Stimulated activated CD8-positive, alpha-beta memory T cell treated with anti-CD3 and anti-CD28 coated beads, Interleukin-4, amount 100 ng/mL, for 24 hours (primary cell): Measurements from ENCODE around the gene HEPACAM.

Experiments used
- DNase-seq: peaks from one replicate; pipeline ENCODE4 v3.0.0-alpha.2; 2020; ENCODE audit warnings: low read depth

Gene HEPACAM

DNA sequence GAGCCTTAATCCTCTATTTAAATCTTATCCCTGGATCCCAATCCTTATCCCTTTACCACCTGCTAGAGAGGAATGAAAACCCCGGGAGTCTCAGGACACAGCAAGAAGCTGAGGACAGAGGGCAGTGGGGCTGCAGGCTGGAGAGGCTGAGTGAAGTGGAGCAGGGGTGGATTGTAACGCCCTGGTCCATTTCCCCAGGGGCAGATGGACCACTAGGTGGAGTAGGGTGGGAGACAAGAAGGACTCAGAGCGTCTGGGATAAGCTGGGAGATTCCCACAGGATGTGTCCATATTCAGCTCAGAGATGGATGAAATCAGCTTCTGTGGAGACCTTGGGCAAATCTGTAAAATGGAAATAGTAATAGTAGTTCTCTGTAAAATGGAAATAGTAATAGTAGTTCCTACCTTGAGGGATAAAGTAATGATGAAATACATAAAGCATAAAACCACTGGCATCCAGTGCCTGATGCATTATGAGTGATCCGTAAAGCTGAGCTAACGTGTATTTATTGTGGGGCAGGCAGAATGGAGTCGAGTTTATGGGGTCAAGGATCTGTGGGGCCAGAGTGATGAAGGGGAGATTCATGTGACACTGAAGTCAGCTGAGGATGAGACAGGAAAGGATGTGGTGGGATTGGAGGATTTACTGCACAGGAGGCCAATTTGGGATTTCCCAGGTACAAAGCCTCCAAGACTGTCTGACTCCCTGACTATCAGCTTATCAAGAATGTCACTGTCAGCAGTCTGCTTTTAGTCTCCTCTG is 36.3 kb downstream of the HEPACAM start:
- no peak for DNase-seq

DNA sequence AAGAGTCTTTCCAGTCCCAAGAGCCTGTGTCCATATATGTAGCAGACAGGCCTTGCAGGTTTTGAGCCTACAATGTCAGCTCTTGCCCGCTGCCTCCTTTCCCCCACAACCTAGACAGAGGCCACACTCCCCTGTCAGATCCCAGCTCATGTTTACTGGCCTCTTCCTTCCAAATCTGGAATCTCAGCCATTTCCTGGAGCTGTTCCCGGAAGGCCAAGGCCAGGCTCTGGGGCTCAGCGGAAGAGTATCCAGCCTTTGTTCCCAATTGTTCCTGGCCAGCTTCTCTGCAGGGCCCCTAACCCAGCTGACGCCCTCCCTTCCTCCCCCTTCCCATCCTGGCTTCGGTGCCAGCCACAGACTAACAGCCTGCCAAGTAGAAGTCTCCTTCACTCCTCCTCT is 37.1 kb downstream of the HEPACAM start:
- no peak for DNase-seq

DNA sequence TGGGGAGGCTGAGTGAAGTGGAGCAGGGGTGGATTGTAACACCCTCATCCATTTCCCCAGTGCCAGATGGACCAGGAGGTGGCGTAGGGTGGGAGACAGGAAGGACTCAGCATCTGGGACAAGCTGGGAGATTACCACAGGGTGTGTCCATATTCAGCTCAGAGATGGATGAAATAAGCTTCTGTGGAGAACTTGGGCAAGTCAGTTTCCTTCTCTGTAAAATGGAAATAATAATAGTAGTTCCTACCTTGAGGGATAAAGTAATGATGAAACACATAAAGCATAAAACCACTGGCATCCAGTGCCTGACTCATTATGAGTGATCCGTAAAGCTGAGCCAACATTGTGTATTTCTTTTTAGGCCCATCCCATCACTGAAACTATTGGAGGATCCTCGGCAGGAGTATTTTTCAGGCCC is 37.6 kb downstream of the HEPACAM start:
- DNase-seq = no peak

DNA sequence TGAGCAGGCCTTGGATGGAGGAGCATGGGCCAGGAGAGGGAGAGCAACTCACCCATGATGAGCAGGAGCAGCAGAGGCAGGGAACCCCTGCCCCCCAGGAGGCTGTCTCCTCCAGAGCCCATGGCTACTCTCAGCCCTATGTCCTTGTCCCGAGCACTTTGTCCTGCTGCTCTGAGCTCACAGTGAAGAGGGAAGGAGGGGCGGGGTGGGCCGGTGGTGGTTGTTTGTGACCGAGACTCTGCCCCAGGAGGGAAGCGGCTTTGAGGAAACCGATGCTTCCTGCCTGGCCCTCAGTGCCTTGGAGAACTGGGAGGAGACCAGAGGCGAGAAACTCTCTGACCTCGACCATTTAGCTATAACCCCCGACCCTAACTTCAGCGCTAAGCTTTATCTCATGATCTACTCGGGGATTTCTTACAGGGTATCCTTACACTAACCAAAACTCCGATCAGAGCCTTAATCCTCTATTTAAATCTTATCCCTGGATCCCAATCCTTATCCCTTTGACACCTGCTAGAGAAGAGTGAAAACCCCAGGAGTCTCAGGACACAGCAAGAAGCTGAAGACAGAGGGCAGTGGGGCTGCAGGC is 38.1 kb downstream of the HEPACAM start, which contains the start of gene ROBO4:
Gene ROBO4, minus strand, starts transcription at position 192 of the 589 bp plus-strand sequence. Its CDS starts 70 bp downstream, at position 122.
- no peak for DNase-seq

DNA sequence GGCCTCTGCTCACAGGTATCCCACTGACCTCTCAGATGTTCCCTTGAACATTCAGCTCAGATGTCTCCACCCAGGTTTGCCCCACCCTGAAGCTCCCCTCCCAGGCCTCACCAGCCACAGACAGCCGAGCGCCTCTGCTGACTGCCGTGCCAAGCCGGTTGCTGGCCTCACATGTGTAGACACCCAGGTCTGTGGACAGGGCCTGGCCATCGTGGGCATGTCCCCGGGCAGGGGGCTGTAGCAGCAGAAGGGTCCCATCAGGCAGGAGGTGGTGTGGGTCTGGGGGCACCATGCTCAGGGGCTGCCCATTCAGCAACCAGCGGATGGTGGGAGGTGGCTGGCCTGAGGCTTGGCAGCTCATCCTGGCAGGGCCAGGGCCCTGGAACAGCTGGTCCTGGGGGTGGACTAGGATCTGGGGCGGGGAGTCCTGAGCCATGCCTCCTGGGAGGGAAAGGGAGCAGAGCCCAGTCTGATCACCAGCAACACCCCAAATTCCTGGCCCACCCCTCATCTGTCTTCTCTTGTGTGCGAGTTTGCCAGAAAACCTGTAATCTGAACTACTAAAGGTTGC is 38.9 kb downstream of the HEPACAM start:
- no peak for DNase-seq

DNA sequence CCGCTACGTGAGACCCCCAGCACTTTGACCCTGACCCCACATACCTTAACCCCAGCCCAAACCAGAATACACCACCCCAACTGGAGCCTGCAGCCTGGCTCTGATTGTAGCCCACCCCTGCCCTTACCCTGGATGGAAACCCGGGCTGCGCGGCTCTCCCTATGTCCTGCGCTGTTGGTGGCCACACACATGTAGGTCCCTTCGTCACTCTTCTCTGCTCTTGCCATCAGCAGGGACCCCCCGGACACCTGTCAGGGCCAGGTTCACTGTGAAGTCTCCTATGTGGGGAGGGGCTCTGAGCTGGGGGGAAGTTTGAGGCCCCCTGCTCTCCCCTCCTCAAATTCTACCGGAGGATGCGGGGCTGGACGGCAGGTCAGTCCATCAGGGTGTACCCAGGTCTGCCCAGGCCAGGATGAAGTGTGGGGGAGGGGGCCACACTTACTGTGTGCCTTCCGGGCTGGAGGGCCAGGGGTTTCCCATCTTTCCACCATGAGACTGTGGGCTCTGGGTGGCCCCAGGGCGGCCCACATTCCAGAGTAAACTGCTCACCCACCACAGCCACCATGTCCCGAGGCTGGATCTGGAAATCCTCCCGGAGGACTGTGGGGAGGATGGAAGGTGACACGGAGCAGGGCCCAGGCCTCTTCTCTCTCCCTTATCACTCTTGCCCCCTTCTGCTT is 39.6 kb downstream of the HEPACAM start:
- DNase-seq = no peak

DNA sequence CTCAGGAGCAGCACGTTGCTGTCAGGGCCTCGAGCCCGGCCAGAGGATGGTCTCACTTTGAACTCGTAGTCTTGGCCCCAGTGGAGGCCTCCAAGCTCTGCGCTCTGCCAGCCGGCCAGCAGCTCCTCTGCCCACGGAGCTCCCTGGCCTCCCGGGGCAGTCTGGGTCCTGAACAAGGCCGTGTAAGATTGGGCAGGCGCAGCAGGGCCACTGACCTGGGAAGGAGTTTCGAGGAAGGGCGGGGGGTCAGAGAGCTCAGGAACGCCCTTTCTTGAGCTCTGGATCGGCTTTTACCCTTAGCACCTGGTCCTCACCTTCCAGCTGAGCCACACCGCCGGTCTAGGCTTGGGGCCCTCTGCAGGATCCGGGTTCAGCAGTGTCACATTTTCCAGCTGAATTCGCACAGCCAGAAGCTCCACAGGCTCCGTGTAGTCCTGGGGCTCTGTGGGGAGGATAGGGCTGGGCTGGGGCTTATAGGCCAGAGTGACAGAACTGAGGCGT is 40.3 kb downstream of the HEPACAM start:
- DNase-seq = no peak

DNA sequence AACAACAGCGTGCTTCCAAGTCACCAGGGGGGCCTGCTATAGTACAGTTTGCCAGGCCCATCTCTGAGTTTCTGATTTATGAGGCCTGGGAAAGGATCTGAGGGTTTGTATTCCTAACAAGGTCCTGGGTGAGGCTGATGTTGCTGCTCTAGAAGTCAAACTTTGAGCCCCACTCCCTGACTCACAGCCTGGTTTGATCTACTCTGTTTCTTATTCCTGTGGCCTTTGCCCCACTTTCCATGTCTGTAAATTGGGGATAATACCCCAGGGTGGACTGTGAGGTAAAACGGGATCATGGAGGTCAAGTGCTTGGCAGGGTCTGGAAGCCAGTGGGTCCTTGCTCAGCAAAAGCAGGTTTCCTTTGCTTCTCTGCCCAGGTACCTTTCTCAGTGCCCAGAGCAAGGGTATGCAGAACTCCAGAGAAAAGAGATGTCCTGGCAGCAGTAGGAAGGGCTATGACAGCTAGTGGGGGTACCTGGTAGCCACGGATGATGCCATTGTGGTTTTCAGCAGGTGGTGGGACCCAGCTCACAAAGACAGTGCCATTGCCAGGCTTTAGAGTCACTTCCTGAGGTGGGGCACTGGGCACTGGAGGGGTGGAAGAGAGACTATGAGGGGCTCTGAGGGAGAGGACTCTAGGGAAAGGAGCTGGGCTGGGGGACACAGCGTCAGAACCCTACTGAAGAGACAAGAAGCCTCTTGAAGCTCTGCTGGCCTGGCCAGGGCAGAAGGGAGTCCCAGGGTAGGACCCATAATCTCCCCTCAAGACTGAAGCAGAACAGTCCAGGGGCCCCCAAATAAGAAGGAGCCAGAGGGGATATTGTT is 41.0 kb downstream of the HEPACAM start:
- DNase-seq = no peak

DNA sequence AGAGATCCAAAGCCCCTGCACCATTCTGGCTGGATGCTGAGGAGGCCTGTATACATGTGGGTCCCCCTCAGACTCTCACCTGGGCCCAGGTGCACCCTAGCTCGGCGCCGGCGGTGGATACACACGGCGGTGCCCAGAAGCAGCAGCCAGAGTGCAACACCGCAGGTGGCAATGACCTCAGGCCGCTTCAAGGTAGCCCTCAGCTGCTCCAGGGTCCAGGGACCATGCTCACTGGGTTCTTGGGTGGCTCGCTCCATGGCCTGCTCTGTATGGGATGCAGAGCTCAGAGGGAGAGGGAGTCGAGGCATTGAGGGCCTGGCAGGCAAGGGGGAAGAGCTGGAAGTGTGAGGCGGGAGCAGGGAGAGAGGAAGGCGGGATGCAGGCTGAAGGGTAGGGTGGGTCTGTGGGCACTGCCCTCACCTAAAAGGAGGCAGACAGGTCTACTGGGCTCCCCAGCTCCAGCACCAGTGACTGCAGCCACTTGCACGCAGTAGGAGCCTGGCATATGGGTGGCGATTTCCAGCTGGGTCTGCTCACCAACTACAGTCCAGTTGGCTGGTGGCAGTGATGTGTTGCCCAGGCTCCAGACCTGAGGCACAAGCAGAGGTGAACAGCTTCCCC is 42.0 kb downstream of the HEPACAM start:
- no peak for DNase-seq

DNA sequence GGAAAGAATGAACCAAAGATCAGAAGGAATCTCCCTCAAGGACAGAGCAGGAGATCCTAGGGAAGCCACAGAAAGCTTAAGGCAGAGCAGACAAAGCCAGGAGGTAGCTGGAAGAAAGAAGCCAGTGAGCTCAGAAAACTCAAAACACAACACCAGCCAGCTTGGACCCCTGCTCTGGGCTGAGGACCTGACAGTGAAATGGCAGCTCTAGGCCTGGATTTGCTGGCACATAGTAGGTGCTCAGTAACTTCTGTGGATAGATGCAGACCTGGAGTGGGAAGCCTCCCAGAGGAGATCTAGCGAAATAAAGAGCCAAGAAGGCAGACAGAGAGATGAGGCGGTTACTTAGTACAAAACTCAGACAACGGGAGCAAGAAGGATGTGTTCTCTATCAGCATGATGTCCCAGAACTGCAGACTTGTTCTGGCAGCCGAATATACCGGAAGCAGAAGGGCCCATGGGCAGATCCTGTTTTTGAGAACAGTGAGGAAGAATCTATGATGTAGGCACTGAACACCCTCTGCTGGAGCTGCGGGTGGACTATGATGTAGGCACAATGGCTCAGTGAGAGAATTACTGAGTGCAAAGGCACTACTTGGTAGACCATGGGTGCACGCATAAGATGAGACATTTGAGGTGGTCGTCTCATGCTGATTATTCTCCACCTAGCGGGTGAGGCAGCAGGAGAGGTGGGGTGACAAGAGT is 42.9 kb downstream of the HEPACAM start:
- DNase-seq = no peak

DNA sequence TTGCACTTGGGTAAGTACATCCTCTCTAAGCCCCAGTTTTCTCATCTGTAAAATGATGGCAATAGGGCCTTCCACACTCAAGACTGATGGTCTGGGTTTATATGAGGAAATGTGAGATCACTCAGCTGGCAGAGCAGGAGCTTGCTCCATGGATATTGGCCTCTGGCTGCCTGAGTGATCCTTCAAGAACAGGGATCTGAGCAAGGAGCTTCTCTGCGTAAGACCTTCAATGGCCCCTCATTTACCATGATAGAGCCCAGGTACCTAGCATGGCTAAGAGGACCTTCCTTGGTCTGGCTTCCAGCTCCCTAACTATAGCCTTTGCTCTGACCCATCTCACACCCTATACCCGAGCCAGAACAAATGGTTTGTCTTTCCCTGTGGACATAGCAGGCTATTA is 43.7 kb downstream of the HEPACAM start:
- no peak for DNase-seq

DNA sequence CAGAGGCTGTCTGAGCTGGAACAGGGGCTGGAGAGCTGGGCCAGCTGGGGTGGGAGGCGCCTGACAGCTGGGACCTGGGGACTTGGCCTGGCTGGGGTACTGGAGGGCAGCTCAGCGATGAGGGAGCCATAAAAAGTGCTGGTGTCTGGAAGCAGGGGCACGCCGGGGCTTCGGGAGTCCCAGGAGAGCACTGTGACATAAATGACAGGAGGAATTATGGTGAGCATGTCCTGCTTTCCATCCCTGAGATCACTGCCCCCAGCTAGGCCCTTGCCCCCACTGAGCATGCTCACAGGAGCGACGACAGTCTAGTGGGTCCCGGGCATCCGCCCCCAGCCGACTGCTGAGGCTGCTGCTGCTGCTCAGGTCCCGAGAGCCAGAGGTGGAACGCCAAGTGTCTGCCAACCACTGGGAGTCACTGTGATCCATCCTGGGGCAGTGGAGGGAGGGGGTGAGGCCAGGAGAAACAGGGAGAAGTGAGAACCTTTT is 44.4 kb downstream of the HEPACAM start:
- no peak for DNase-seq

DNA sequence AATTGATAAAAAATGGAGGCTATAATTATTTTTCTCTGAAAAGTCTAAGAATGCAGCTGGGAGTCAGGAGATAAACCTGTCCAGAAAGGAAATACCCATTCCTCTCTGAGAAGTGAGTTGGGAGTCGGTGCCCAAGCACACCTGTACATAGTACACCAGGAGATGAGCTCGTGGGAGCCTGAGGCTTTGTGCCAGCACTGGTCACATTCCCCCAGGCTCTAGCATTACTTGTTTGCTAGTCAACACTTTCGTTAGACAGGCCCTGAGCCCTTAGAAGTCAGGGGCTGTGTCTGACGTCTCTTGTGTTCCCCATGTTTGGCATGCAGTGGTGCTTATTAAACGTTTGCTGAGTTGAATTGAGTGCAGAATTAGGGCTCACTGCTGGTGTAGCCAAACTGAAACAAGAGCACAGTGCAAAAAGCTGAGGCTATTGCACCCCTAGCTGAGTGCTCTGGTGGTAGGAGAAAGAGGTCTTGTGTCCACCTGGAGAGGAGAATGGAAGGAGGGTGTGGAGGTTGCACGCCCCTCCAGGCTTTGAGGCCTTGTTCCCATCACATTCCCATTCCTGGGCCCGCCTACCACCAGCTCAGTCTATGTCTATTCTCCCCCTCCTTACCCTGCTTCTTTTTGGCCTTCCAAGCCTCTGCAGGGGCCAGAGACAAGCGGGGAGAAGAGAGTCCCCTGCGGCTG is 45.0 kb downstream of the HEPACAM start:
- DNase-seq = no peak

DNA sequence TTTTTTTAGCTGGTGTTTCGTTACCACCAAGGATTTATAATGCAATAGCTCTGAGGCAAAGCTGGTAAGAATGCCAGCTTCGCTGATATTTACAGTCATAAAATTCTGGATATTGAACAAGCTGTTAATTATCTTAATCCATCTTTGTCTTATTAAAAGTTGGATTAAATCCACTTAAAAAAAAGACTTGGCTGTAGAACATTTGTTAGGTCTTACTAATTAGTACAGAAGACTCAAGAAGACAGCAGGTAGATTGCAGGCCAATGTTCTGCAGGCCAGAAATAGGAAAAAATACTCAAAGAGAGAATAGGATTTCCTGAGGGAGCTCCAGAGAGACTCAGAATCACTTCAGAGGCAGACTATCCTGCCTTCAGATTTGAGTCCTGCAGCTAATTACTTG is 45.7 kb downstream of the HEPACAM start:
- no peak for DNase-seq

DNA sequence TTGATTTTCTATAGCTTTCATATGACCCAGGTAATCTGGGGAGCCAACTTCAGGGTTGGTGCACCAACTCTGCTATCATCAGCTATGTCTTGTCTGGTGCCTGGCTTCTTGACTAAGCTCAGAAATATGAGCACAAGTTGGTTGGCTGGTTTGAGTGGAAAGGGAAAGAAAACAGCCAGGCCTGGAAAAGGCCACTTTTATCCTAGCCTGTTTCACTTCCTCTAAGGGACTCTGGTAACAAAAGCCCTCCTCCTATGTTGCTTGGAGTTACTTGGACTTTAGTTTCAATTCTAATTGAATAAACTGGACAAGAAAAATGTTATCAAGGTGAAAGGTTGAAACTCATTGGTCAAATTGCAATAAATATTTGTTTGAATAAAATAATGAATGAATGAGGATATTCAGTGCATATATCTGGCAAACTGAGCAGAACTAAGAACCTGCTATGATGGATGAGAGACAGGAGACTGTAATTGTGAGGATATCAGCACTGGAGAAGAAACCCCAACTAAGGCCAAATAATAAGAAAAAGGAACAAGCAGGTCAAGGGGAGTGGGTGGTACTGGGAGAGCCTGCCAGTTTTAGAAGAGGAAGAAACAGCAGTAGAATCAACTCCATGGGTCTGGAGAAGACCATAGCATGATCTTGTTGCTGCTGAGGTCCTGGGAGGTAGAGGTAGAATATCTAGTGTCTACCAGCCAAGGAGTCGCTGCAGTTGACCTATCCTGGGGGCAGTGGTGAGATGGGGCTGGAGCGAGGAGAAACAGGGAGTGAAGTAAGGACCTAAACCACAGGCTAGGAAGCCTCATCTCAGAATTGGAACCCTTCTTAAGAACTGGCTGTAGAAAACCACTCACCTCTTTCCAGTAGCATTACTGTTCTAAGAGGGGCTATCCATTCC is 46.4 kb downstream of the HEPACAM start:
- DNase-seq = no peak

DNA sequence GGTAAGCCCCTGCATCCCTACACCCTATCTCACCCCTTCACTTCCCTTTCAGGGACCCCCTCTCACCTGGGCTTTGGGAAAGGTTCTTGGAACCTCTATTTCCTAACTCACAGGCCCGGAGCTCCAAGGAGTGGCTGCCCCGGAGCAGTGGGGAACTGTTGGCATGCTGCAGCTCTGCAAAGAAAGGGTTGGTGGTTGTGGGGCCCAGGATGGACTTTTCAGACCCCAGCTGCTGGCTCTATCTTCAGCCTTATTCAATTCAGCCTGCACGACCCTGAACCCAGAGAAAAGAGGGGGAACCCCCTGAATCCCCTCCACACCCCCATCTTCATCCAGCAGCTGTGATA is 48.2 kb downstream of the HEPACAM start:
- DNase-seq = no peak

DNA sequence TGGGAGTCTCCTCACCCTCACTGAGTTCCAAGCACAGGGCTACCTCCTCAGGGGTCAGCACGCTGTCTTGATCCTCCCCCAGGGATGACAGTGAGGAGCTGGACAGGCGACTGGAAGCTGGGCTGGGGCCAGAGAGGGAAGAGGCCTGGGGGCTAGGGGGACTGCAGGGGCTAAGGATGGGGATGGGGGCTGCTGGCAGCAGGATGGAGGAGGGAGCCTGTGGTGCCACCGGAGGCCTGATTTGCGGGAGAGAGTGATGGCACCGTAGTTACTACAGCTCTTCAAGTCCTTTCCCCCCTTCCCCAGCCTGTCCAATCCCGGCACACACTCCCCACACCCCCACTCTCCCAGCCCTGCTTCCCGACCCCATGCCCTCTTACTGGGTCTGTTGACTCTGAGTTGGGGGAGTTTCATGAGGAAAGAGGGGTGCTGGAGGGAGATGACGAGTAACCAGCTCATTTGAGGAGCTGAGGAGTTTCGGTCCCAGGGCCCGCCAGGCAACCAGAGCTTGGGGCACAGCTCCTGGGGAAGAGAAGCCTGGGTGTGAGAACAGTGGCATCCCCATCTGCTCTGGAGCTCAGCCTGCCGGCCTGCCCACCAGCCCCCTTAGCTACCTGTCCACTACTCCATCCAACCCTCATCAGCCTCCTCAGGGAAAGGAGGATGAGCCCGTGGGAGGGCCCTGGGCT is 48.7 kb downstream of the HEPACAM start:
- DNase-seq = no peak

DNA sequence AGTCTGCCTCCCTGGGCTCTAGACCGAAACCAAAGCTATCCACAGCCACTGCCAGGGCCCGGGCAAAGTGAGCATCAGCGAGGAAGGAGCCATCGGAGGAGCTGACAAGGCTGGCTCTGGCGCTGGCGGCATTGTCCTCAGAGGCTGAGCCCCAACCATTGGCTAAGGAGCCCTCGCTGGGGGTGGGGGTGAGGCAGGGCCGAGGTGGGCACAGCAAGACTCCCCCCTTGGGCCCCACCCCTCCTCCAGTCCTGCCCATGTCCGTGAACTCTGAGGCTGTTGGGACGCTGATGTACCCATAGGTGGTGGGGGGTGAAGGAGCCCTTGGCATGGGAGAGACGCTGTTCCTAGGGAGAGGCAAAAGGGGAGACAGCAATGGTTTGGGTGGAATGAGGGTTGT is 49.4 kb downstream of the HEPACAM start:
- DNase-seq = no peak
